CD4-positive, alpha-beta T cell treated with Interleukin-1 beta for 1 hour (primary cell): Measurements from ENCODE around the gene PLA2R1.

ENCODE experiments used
- DNase-seq, 2 donors: peaks; one replicate each; pipeline ENCODE4 v3.0.0-alpha.2; 2020 to 2022

PLA2R1 gene

DNA sequence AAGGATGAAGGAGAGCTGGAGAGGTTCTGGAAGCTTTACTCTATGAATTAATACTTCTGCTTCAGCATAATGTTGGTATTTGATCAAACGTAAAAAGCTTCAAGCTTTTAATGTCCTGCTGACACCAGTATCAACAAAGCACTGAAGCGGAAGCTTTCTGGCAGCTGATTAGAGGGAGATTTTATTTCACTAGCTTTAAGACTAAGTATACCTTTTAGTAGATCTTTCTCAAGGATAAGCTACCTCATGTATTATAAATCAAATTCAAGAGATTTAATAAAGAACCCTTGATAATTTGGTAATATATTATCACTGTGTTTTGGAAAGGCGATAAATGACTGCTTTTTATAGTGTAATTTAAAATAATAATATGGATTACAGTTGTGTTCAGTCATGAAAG is 136.4 kb downstream of the PLA2R1 start:
- no peak for DNase-seq

DNA sequence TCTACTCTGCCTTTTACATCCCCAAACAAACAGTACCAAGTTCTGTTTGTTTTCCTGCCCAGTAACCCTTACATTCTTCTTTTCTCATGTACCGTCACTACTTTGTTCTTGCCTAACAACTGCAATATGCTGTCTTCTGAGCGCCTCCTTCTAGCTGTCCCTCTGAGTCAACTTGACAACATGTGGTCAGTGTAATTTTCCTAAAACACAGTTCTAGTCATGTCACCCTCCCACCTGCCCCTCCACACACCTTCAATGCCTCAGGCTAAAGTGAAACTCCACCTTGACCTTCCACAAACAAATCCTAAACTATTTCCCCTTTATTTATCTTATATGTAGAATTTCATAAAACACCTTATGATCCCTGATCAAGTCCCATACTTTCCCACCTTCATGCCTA is 139.9 kb downstream of the PLA2R1 start:
- DNase-seq = no peak

- DNase-seq = peak; percentile 66 to 71
These were observed 140.5 kb downstream of the PLA2R1 start for GRCh38 chr2:159921752-159922404.

DNA sequence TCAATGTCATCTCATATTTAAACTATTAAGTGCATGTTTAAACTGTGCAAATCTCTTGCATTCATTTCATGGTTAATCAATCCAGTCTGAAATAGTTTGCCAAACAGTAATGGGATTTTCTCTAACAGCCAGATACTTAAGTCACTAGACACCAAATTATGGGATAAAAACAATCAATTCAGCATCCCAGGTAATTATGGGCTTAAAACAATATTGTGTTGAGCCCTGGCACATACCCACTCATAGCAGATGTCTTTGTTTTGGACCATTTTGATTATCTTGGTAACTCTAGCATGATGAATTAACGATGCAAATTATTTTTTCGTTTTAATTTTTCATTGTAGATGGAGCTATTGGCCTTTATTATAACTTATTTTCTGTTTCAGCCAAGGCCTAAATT is 145.9 kb downstream of the PLA2R1 start:
- DNase-seq = no peak

- DNase-seq = no peak
These were observed 148.5 kb downstream of the PLA2R1 start for GRCh38 chr2:159913900-159914299.

DNA sequence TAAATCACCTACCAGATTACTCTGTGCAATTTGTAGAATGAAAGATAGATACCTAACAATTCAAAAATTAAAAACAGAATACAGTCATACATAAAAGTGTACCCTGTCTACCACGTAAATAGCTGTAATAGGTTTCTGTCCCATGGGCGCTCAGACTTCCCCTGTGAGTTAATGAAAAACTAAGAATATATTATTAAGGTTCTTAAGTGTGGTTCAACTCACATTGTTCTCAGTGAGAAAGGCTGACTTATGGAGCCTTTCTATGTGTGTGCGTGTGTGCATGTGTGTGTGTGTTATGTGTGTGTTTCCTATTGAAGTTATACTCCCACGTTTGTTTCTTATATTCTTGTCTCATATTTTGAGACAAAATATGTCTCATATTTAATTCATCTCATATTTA is 149.8 kb downstream of the PLA2R1 start:
- no peak for DNase-seq

DNA sequence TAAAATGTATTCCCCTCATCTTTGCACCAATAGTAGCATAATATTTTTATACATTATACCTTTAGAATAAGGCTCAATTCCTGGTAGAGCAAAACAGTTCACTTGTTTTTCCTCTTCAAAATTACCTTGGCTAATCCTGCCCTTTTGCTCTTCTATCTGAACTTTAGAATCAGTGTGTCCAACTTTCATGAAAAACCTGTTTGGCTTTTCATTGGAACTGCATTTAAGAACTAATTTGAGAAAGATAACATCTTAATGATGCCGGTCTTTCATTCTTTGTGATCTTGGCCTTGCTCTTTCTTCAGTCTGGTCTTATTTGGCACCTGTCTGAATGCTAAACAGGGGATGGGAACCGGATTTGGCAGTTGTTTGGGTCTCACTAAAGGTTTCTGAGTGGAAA is 151.5 kb downstream of the PLA2R1 start:
- no peak for DNase-seq

DNA sequence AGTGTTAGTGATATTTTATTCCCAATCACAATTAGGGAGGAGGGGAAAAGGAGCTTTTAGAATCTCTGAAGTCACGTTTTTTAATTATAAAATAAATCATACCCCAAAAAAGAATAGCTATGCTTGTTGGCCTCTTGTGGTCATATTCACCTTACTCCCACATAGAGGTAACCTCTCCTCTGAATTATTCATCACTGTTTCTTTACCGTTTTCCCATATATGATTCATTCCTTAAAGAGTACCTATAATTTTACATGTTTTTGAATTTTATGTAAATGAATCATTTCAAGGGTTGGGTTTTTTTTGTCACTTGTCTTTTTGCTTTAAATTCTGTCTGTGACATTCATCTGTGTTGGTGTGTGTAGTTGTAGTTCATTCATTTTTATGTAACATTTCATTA is 153.8 kb downstream of the PLA2R1 start:
- no peak for DNase-seq

DNA sequence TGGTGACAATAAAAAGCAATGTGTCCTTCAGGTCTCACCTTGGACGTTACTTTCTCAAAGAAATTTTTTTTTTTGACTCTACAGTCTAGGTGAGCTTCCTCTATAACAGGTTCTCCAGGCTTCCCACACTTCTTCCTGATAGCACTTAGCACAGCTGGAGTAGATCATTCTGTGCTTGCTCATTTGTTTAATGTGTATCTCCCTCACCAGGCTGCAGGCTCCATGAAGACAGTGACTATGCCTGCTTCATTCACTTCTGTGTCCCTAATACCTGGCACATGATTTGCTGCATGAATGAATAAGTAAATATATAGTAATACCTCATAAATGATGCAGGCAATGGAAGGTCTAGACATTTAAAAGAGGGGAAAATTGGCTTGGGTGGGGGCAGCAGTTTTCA is 154.5 kb downstream of the PLA2R1 start:
- no peak for DNase-seq

- DNase-seq = no peak
These were observed 156.3 kb downstream of the PLA2R1 start for GRCh38 chr2:159905926-159906714.

DNA sequence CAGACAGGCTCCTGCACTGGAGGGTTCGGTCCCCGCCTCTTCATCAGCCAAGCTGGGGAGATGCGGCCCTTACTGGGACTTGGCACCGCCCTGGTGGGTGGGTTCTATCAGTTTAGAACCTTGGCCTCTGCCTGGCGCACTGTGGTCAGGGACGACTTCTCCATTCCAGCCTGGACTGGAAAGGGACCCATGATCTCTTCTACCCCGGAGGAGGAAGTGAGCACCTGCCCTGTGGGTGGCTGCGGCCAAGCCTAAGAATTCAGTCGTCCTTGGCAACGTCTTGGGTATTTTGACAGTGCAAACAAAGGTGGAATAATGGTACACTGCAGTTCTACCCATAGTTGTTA is 157.5 kb downstream of the PLA2R1 start:
- DNase-seq = peak in 1 of 2 donors; percentile 65

GRCh38 chr2:159904127-159904958 is 158.1 kb downstream of the PLA2R1 start, which contains the start of gene LY75:
LY75 (minus strand) TSS chr2:159904756.
- DNase-seq = peak; percentile 83 to 87

DNA sequence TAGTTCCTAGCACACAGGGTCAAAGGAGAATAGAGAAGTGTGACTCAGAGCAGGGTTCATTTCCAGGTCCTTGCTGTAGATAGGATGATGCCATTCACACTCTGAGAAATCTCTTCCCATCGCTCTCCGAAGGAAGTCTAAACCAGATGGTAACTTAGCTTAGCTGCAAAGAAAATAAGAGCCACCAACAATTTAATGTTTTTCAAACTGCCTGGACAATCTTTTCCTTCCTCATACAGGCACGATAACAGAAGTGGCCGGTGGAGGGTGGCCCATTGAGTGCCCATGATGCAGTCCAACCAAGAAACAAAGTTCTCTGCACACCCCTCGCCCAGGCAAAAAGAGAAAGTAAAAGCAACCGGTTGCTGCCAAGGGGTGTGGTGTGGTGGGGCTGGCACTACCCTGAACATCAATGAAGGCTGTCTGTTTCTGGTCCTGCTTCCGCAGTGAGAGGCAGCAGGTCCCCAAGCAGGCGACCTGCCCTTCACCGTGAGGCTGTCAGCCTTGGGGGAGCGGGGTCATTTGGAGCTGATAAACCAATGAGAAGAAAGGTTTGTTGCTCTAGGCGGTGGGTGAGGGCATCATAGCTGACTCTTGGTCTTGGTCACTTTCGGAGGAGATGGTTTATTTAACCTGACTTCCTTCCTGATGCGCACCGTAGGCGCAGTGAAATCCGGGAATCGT is 158.8 kb downstream of the PLA2R1 start:
- peak; percentile 70 to 75 for DNase-seq

DNA sequence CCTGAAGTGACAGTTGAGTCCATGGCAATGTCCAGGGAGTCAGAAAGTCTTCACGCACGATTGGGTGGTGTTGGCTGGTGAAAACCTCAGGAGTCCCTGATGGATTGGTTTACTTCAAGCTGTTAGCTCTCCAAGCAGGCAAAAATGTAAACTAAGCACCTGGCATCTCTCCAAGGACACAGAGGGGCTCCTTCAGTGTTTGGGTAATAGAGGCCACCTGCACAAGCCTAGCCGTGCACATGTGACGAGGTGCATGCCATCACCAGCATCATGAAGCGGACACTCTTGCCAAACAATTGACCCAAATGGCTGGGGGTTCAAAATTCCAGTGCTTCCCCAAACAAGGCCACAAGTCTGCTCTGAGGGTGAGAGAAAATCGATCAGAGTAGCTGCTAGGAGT is 159.7 kb downstream of the PLA2R1 start:
- no peak for DNase-seq

GRCh38 chr2:159900343-159900742 is 162.1 kb downstream of the PLA2R1 start:
- no peak for DNase-seq

GRCh38 chr2:159898441-159898840 is 164.0 kb downstream of the PLA2R1 start:
- no peak for DNase-seq

DNA sequence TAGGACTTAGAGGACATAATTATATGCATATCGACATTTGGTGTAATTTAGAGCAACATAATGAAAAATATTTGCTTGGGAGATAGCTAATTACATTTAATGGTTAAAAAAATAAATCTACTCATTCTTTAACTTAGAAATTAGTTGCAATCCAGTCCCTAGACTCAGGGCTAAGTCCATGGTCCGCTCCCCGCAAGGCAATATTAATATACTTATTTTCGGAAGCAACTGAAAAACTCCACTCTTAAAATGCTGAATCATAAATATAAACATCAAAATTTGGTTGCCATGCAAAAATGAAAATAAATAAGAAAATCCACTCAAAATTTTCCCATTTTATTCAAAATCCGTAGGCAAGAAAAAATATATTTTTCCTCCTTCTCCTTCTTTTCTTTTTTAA is 164.7 kb downstream of the PLA2R1 start:
- no peak for DNase-seq

DNA sequence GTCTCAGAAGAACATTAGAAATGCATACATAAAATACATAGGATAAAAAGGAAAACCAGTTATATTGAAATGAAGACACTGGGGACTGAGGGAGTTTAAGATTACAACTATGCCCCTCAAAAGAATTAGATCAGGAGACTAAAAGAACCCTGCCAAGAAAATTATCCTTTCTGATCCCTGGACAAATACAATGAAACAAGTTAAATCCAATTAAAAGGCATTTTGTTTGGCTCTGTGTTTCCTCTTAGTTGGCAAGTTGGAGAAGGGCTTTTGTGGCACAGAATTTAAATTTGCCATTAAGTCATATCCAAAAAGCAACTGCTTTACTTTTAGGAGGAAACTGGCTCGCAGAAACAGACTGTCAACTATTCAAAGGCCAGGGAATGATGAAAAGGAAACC is 165.3 kb downstream of the PLA2R1 start:
- no peak for DNase-seq

- no peak for DNase-seq
These were observed 167.0 kb downstream of the PLA2R1 start for GRCh38 chr2:159895258-159896065.

DNA sequence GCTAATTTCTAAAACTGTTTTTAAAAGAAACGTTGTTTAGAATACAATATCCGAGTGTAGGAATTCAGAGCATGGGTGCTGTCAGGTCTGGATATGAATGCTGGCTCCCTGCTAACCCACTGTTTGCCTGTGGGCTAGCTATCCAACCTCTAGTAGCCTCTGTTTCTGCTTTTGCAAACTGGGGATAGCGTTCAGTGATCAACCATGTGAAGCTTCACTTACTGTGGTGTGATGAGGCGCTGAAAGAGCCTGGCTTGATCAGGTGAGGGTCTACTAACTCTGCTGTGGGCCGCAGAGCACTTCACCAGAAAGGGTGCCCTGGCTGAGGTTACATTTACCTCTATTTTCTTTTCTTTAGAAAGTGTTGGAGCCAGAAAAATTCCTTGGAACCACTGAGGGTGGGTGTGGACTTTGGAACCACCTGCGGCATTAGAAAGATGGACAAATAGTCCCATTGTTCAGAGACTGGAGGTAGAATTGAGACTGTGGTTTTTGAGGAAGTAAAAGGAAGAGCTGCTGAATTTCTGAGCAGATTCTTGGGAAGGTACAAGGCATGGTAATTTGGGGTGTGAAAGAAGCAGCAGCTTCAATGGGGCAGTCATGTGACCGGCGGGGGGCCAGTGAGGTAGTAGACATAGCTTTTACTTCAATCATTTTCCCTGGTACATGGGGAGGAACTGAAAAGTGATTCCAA is 168.1 kb downstream of the PLA2R1 start:
- no peak for DNase-seq

DNA sequence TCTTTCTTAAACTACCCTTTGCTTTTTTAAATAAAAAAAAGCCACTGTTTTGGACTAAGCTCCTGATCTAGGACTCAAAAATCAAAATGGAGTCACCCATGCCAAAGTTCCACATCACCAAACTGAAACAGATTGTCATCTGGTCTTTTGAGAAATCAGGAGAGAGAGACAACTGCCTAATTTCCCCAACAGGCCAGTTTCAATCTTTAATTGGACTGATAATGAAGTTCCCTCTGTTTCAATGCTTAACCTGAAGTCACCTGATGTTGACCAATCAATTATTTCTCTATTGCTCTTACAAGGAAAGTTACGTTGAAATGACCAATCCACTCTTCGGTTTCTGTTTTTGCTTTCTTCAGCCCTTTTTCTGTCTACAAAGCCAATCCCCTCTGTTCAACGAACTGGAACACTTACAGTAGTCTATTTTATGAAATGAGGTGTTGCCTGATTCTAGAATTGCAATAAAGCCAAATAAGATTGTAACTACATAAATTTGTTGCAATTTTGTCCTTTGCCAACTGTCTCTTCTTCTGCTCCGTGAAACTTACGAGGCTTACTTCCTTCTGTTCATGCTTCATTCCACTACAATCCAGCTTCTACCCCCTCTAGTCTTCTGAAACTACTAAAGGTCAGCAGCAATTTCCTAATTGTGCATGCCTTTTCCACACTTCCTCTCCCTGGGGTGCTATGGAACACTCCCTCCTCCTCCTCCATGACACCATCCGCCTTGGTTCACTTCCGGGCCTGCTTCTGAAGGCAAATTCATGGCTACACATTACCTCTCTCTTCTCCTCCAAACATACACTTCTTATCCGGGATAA is 169.2 kb downstream of the PLA2R1 start:
- no peak for DNase-seq
